Endothelial cell (in vitro differentiated cells): ENCODE results near the gene PRR3. TPM values are rescaled to one million over a fixed set of nuclear protein-coding genes. Genes with fewer than 3 reads are reported as not detected.
A peak's percentile ranks its signal among the peaks of the same experiment; 100 is the strongest.

Experiments
- DNase-seq: peaks from one replicate; pipeline ENCODE4 v3.0.0; 2021; ENCODE audit warnings: low spot score
- H3K27ac Mint-ChIP-seq: one replicate; pipeline ENCODE4 v1.8.0; 2021; ENCODE audit warnings: mixed read lengths, inconsistent platforms; ENCODE audit not compliant: unreplicated experiment
- H3K27me3 Mint-ChIP-seq: one replicate; pipeline ENCODE4 v1.8.0; 2021; ENCODE audit warnings: mild to moderate bottlenecking, moderate library complexity, mixed read lengths, inconsistent platforms; ENCODE audit not compliant: unreplicated experiment
- H3K36me3 Mint-ChIP-seq: one replicate; pipeline ENCODE4 v1.8.0; 2021; ENCODE audit warnings: mild to moderate bottlenecking, low read depth, mixed read lengths, inconsistent platforms; ENCODE audit not compliant: unreplicated experiment
- H3K4me1 Mint-ChIP-seq: one replicate; pipeline ENCODE4 v1.8.0; 2021; ENCODE audit warnings: mild to moderate bottlenecking, mixed read lengths, inconsistent platforms; ENCODE audit not compliant: unreplicated experiment
- H3K4me3 Mint-ChIP-seq: one replicate; pipeline ENCODE4 v1.8.0; 2021; ENCODE audit warnings: mild to moderate bottlenecking, mixed read lengths, inconsistent platforms; ENCODE audit not compliant: unreplicated experiment
- H3K9me3 Mint-ChIP-seq: one replicate; pipeline ENCODE4 v1.8.0; 2021; ENCODE audit warnings: mixed read lengths, inconsistent platforms; ENCODE audit not compliant: unreplicated experiment
- total RNA-seq: library from RNA; stranded (reverse); fragmentation: NEBNext Ultra II Directional; extraction: Animal tissue kit (Norgen Biotek cat#: 25700); gene quantifications from one replicate; pipeline ENCODE4 v1.2.1, GENCODE V29; 2021; ENCODE audit not compliant: unreplicated experiment
- TF ChIP-seq, protein P1 (sequence below): fragments of 200-600 bp; sonication (generic); IDR thresholded peaks from one replicate; pipeline ENCODE4 v1.5.0; 2021; ENCODE audit warnings: antibody characterized with exemption; ENCODE audit not compliant: unreplicated experiment

Gene PRR3
- total RNA-seq, 1 donor from 2014 or later: 12.6 TPM

DNA sequence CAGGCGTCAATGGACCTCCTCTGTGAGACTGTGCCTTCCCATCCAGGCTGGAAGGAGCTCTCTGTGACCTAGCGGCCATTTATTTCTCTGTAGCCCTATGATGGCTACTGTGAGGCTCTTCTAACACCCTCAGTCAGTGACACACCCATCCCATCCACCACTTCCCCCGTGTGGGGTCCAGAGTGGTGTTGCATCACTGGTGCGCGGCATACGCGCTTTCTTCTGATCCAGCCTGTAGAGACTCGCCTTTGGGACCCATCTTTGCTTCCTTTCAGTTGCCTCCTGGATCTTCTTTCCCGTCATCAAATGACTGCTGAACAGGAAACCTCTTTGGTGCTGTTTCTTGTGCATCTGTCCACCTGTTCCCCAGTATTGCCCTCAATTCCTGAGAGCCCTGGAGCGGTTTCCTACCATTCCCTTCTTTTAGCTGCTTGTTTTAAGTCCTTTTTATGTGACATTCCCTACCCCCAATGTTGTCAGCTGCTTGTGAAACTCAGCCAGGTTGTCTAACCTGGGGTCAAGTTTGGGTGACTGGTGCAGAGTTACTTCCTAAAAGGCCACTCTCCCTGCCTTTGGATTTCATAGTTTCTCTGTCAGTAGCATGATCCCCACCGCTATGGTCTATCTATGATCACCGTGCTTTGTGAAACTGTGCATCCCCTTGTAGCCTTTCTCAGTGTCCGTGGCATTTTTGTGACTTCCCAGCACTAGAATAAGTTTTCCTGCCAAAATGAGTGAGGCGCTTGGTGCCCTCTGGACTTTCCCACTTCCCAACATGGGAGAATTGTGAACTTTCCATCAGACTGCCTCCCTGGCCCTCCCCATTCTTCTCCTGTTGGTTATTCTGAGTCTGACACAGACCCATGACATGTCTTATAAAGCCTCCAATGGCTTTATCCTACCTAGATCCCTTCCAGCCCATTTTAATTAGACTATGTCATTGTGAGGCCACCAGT lies 5.7 kb downstream of the PRR3 start:
- Mint-ChIP-seq H3K9me3 (no peaks in the 10 kb centered on the region), H3K36me3 (peaks cover 22% of the 10 kb centered on the region), H3K27me3 (peaks cover 4% of the 10 kb centered on the region), H3K4me1 (peaks cover 7% of the 10 kb centered on the region), H3K4me3 (peak overlapping the region; percentile 57), H3K27ac (peak overlapping the region; percentile 50)
- TF ChIP-seq, protein P1, sequence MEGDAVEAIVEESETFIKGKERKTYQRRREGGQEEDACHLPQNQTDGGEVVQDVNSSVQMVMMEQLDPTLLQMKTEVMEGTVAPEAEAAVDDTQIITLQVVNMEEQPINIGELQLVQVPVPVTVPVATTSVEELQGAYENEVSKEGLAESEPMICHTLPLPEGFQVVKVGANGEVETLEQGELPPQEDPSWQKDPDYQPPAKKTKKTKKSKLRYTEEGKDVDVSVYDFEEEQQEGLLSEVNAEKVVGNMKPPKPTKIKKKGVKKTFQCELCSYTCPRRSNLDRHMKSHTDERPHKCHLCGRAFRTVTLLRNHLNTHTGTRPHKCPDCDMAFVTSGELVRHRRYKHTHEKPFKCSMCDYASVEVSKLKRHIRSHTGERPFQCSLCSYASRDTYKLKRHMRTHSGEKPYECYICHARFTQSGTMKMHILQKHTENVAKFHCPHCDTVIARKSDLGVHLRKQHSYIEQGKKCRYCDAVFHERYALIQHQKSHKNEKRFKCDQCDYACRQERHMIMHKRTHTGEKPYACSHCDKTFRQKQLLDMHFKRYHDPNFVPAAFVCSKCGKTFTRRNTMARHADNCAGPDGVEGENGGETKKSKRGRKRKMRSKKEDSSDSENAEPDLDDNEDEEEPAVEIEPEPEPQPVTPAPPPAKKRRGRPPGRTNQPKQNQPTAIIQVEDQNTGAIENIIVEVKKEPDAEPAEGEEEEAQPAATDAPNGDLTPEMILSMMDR: no peak
- DNase-seq: no peak

DNA sequence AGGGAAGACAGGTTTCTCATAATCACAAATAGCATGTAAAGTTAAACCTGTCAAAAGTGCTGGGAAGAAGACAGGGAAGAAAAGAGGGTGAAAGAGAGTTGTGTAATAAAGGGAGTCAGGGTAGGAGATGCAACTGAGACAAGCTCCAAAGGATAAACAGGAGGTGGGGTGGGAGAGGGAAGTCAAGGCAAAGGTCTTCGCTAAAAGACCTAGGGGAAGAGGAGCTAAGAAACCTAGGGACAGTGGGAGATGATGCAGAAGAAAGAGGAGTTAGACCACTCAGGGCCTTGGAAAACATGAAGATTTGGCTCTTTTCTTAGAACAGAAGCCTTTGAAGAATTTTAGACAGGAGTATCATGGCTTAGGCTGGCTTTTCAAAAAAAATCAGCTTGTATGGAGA lies 7.0 kb downstream of the PRR3 start:
- no peaks in the 10 kb centered on the region for H3K4me1 Mint-ChIP-seq
- no peak for DNase-seq
- no peak overlapping the region for H3K27ac Mint-ChIP-seq
- peak overlapping the region; percentile 76 for H3K4me3 Mint-ChIP-seq
- H3K36me3 Mint-ChIP-seq: peaks cover 22% of the 10 kb centered on the region
- TF ChIP-seq, protein P1: no peak
- H3K27me3 Mint-ChIP-seq: peaks cover 8% of the 10 kb centered on the region
- H3K9me3 Mint-ChIP-seq: no peaks in the 10 kb centered on the region

DNA sequence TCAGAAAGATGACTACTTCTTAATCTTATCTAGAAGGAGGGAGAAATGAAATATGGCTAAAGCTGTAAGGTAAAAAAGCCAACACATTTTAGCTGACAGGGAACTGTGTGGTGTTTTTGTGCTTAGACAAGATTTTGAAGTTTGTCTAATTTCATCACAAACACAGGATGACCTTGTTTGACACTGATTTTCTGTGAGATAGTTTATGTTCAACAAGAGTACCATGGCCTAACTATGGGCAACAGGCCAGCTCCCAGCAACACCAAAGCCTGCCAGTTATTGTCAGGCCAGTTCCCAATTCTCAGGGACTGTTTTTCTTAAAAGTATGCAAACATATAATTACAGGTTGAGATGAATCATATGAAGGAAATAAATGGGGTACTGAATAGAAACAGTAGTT lies 8.7 kb downstream of the PRR3 start:
- peaks cover 22% of the 10 kb centered on the region for H3K36me3 Mint-ChIP-seq
- DNase-seq: no peak
- peaks cover 14% of the 10 kb centered on the region for H3K4me1 Mint-ChIP-seq
- no peak overlapping the region for H3K27ac Mint-ChIP-seq
- H3K27me3 Mint-ChIP-seq: peaks cover 13% of the 10 kb centered on the region
- no peaks in the 10 kb centered on the region for H3K9me3 Mint-ChIP-seq
- no peak overlapping the region for H3K4me3 Mint-ChIP-seq
- TF ChIP-seq, protein P1: no peak

DNA sequence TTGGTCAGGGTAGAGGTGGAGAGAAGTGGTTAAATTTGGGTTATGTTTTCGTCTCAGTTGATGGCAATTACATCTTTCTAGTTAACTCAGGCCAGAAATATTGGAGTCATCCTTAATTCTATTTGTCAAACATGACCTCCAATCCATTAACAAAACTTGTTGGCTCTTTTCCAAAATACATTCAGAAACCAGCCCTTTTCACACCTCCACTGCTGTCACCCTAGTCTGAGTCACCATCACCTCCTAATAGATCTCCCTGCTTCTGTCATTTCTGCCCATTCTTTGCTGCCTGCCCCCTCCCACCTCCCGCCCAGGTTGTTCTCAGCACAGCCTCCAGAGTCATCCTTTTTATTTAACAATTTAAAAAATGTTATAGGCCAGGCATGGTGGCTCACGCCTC lies 11.2 kb downstream of the PRR3 start:
- H3K36me3 Mint-ChIP-seq: peaks cover 11% of the 10 kb centered on the region
- H3K4me3 Mint-ChIP-seq: peak overlapping the region; percentile 66

DNA sequence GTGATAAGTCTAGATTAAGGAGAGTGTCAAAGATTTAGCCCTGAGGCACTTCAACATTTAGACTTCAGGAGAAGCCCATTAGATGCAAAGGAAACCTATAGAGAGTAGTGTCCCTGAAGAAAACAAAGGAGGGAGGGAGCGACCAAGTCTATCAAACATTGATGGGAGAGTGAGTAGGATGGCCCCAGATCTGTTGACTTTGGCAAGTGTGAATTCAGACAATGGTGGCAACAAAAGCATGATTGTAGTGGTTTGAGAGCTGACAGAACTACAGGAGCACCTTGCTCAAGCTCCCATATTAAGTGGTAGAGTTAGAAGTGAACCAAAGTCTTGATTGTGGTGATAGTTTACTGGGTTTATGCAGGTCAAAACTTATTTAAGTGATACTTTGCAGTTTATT lies 13.2 kb downstream of the PRR3 start:
- peak overlapping the region; percentile 95 for H3K4me3 Mint-ChIP-seq
- TF ChIP-seq, protein P1: no peak
- peaks cover 43% of the 10 kb centered on the region for H3K4me1 Mint-ChIP-seq
- no peak for DNase-seq
- H3K36me3 Mint-ChIP-seq: peaks cover 4% of the 10 kb centered on the region
- H3K9me3 Mint-ChIP-seq: no peaks in the 10 kb centered on the region
- no peak overlapping the region for H3K27ac Mint-ChIP-seq
- H3K27me3 Mint-ChIP-seq: peaks cover 17% of the 10 kb centered on the region

More for the DNA sequence above, 11.2 kb downstream of the PRR3 start:
- no peak for DNase-seq
- TF ChIP-seq, protein P1: no peak
- Mint-ChIP-seq H3K27ac (no peak overlapping the region), H3K4me1 (peaks cover 37% of the 10 kb centered on the region), H3K27me3 (peaks cover 17% of the 10 kb centered on the region), H3K9me3 (no peaks in the 10 kb centered on the region)
